Measurements from ENCODE around the gene EN1. TPM values are rescaled to one million over a fixed set of nuclear protein-coding genes. Genes with fewer than 3 reads are reported as not detected.

Gene EN1
- total RNA-seq, 4 donors from 2014 or later: 0.11 TPM; not detected in 3

DNA sequence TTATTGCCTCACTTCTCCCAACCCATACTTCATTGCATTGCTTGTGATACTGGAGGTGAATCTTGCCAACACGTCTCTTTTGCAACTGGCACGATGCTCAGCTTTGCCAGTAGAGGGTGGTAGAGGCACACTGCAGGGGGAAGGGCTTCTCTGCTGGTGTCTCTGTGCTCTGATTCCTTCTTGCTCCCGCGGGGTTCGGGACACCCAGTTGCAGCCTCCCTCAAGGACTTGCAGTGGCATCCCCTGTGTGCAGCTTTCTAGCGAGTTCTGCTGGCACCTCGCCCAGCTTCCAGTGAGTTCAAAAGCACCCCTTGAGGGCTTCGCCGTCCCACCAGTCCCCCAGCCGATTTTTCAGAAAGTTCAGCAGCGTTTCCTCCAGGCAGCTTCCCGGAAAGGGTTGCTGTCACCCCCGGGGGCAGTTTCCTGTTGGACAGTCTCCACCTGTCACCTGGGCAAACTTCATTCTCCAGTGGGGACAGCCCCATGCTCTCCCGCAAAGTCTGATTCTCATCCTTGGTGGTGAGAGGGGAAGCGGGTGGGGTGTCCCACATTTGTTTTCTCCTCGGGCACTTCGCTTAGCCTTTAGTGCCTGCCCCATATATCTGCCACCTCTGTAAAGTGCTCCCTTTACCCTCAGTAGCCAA is 35.4 kb upstream of the EN1 start:
- Histone ChIP-seq H3K4me1 (peaks cover 0 to 4% of the 10 kb centered on the region in 2 donors), H3K9me3 (no peaks in the 10 kb centered on the region), H3K27ac (no peak overlapping the region), H3K27me3 (no peaks in the 10 kb centered on the region), H3K4me3 (replicated peaks in 1 of 3) (no peak overlapping the region), H3K36me3 (no peaks in the 10 kb centered on the region)
- no peak for TF ChIP-seq POLR2A (IDR thresholded peaks at IDR 0.05)
- TF ChIP-seq, protein P1, sequence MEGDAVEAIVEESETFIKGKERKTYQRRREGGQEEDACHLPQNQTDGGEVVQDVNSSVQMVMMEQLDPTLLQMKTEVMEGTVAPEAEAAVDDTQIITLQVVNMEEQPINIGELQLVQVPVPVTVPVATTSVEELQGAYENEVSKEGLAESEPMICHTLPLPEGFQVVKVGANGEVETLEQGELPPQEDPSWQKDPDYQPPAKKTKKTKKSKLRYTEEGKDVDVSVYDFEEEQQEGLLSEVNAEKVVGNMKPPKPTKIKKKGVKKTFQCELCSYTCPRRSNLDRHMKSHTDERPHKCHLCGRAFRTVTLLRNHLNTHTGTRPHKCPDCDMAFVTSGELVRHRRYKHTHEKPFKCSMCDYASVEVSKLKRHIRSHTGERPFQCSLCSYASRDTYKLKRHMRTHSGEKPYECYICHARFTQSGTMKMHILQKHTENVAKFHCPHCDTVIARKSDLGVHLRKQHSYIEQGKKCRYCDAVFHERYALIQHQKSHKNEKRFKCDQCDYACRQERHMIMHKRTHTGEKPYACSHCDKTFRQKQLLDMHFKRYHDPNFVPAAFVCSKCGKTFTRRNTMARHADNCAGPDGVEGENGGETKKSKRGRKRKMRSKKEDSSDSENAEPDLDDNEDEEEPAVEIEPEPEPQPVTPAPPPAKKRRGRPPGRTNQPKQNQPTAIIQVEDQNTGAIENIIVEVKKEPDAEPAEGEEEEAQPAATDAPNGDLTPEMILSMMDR (IDR thresholded peaks at IDR 0.05): peak; percentile 26 to 74 (median 61)
- WGBS, 2 donors: 18 to 21% methylated on average over 16 to 17 of the region's 17 CpGs
- DNase-seq: peak; percentile 50 to 59
- intact Hi-C loops (cut with DNase I): loop anchor here (10.0 kb wide), 1 partner anchor 402 kb away; no protein-coding TSS in a partner anchor

- Histone ChIP-seq H3K9me3 (no peaks in the 10 kb centered on the region), H3K36me3 (no peaks in the 10 kb centered on the region), H3K4me1 (peaks cover 0 to 4% of the 10 kb centered on the region in 2 donors), H3K4me3 (replicated peaks in 1 of 3) (no peak overlapping the region), H3K27me3 (no peaks in the 10 kb centered on the region), H3K27ac (no peak overlapping the region)
- intact Hi-C loops (cut with DNase I): loop anchor here (10.0 kb wide), 1 partner anchor 403 kb away; no protein-coding TSS in a partner anchor
- WGBS, 2 donors: 13 to 20% methylated on average over 10 of the region's 10 CpGs
- peak; percentile 40 to 62 for DNase-seq
- TF ChIP-seq POLR2A (IDR thresholded peaks at IDR 0.05): no peak
- TF ChIP-seq, protein P1 (IDR thresholded peaks at IDR 0.05): peak; percentile 40 to 84 (median 69)
Measured at GRCh38 chr2:118881490-118882129, 34.2 kb upstream of the EN1 start.

DNA sequence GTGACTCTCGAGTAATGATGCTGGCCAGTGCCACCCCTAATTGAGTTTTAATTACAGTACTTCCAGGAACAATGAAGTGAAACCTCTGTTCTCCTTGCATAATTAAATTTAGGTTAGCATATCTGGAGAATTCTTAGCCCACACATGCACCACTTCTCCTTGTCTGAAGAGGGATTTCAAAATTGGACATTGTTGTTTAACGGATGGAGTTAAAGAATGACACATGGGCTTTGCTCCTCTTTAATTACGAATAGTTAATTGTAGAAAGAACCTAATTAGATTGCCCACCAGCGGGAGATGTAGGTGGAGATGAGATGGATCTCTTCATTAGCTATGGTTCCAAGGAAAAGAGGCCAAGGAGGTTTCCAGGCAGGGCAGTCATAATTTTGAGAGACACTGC is 33.1 kb upstream of the EN1 start:
- no peak for TF ChIP-seq POLR2A (IDR thresholded peaks at IDR 0.05)
- no peaks in the 10 kb centered on the region for H3K36me3 ChIP-seq
- no peaks in the 10 kb centered on the region for H3K9me3 ChIP-seq
- WGBS, 2 donors: 79 to 86% methylated on average over 4 of the region's 4 CpGs
- no peaks in the 10 kb centered on the region for H3K27me3 ChIP-seq
- H3K27ac ChIP-seq: no peak overlapping the region
- intact Hi-C loops (cut with DNase I): loop anchor here (10.0 kb wide), 1 partner anchor 404 kb away; no protein-coding TSS in a partner anchor
- DNase-seq: no peak
- H3K4me3 ChIP-seq (replicated peaks in 1 of 3): no peak overlapping the region
- peaks cover 0 to 4% of the 10 kb centered on the region in 2 donors for H3K4me1 ChIP-seq

- no peak overlapping the region for H3K27ac ChIP-seq
- intact Hi-C loops (cut with DNase I): no loop called here
- no peak overlapping the region for H3K4me3 ChIP-seq (replicated peaks in 1 of 3)
- TF ChIP-seq, protein P1 (IDR thresholded peaks at IDR 0.05): no peak
- TF ChIP-seq POLR2A (IDR thresholded peaks at IDR 0.05): no peak
- H3K27me3 ChIP-seq: no peaks in the 10 kb centered on the region
- WGBS, 2 donors: 46 to 51% methylated on average over 2 of the region's 2 CpGs
- DNase-seq: no peak
- H3K9me3 ChIP-seq: no peaks in the 10 kb centered on the region
- peaks cover 0 to 4% of the 10 kb centered on the region in 2 donors for H3K4me1 ChIP-seq
- no peaks in the 10 kb centered on the region for H3K36me3 ChIP-seq
Measured at GRCh38 chr2:118878531-118879149, 31.2 kb upstream of the EN1 start.

DNA sequence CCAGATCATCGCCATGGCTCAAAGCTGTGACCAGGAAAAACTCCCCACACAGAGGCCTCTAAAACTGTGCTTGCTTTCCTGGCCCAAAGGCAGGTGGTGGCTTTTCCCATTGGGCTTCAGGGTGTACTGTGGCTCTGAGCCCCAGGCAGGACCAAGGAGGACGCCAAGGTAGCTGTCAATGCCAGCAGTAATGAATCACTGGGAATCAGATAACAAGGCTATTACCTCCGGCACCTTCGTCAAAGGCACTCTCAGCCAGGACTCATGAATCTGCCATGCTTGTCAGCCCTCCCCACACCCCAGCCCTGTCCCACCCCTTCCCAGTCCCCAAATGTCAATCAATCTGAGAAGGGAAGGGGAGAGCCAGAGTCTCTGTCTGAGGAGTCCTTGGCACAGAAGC is 27.9 kb upstream of the EN1 start:
- H3K4me1 ChIP-seq: no peaks in the 10 kb centered on the region
- H3K27ac ChIP-seq: no peak overlapping the region
- intact Hi-C loops (cut with DNase I): no loop called here
- no peak for TF ChIP-seq POLR2A (IDR thresholded peaks at IDR 0.05)
- TF ChIP-seq, protein P1 (IDR thresholded peaks at IDR 0.05): no peak
- no peak overlapping the region for H3K4me3 ChIP-seq (replicated peaks in 1 of 3)
- no peaks in the 10 kb centered on the region for H3K9me3 ChIP-seq
- no peaks in the 10 kb centered on the region for H3K27me3 ChIP-seq
- H3K36me3 ChIP-seq: no peaks in the 10 kb centered on the region
- no peak for DNase-seq
- 66 to 100% methylated on average over 1 to 4 of the region's 4 CpGs for WGBS, 2 donors
